Measurements from ENCODE around the gene ILF2. TPM values are rescaled to one million over a fixed set of nuclear protein-coding genes. Genes with fewer than 3 reads are reported as not detected.

Gene ILF2
- total RNA-seq, 3 donors from 2014 or later = 92.2 to 169 (median 147) TPM

DNA sequence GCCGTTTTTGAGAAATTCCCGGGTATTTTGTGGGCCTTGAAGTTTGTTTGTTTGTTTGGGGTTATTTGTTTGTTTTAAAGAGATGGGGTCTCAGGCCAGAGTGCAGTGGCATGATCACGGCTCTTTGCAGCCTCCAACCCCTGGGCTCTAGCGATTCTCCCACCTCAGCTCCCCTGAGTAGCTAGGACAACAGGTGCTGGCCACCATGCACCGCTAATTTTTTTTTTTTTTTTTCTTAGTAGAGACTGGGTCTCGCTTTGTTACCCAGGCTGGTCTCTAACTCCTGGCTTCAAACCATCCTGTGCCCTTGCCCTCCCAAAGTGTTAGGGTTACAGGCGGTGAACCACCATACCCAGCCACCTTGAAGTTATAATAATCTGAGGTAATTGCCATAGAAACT, 34.9 kb downstream of the ILF2 start:
- intact Hi-C loops (cut with DNase I; ENCODE audit: low total_unique reads) = no loop called here
- DNase-seq (ENCODE audit: low spot score in 2 of 2) = no peak
- peak overlapping the region in 2 of 3 donors; percentile 82 to 86 for H3K4me3 ChIP-seq
- no peaks in the 10 kb centered on the region for H3K4me1 ChIP-seq
- TF ChIP-seq, protein P1, sequence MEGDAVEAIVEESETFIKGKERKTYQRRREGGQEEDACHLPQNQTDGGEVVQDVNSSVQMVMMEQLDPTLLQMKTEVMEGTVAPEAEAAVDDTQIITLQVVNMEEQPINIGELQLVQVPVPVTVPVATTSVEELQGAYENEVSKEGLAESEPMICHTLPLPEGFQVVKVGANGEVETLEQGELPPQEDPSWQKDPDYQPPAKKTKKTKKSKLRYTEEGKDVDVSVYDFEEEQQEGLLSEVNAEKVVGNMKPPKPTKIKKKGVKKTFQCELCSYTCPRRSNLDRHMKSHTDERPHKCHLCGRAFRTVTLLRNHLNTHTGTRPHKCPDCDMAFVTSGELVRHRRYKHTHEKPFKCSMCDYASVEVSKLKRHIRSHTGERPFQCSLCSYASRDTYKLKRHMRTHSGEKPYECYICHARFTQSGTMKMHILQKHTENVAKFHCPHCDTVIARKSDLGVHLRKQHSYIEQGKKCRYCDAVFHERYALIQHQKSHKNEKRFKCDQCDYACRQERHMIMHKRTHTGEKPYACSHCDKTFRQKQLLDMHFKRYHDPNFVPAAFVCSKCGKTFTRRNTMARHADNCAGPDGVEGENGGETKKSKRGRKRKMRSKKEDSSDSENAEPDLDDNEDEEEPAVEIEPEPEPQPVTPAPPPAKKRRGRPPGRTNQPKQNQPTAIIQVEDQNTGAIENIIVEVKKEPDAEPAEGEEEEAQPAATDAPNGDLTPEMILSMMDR (IDR thresholded peaks at IDR 0.05) = no peak
- TF ChIP-seq POLR2A (IDR thresholded peaks at IDR 0.05) (no peak), POLR2AphosphoS5 (IDR thresholded peaks at IDR 0.05) (no peak)
- peak overlapping the region; percentile 27 to 100 for H3K27ac ChIP-seq
- no peaks in the 10 kb centered on the region for H3K9me3 ChIP-seq
- no peaks in the 10 kb centered on the region for H3K36me3 ChIP-seq
- no peaks in the 10 kb centered on the region for H3K27me3 ChIP-seq

DNA sequence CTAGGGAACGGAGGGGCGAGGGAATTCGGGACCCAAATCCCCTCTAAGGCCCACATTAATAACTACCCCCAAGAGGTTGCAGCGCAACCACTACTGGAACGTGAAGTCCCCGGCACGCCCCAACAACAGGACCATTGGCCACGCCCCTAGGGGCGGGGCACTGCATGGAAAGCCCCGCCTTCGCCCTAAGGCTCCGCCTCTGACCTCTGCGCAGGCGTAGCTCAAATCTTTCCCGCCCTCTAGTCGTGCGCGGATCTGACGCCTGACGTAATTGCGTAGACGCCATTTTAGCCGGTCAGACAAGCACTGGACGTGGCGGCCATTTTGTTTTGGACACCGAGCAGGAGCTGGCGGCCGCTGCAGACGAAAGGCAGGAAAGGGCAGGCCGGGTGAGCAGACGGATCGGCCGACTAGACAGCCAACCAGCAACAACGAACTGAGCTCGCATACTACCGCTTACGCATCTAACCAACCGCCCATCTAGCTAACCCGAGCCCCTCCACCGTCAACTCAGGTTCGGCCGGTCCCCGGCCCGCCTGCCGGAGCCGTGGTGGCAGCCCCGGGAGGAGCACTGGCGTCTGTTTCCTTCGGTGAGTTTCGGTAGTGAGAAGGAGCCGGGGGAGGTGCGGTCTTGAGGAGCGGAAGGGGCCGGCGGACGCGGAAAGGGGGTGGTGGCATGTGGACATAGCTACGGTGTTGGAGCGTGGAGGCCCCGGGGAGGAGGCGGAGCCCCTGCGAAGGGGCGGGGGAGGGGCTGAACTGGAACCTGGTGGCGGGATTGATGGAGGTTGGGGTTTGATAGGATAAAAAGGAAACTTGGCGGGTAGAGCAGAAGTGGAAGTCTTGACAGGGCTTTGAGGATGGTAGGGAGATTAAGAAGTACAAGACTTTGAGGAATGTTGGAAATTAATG, 36.8 kb downstream of the ILF2 start, which contains the start of gene CHTOP:
Gene CHTOP, plus strand, starts transcription at position 313 of the 912 bp plus-strand sequence. CDS start 2,523 bp downstream, outside the sequence.
- no peaks in the 10 kb centered on the region for H3K4me1 ChIP-seq
- DNase-seq (ENCODE audit: low spot score in 2 of 2) = peak; percentile 98
- no peaks in the 10 kb centered on the region for H3K9me3 ChIP-seq
- no peaks in the 10 kb centered on the region for H3K27me3 ChIP-seq
- H3K27ac ChIP-seq = peak within 1 kb of the TSS; percentile 99 to 100
- no peaks in the 10 kb centered on the region for H3K36me3 ChIP-seq
- peak within 1 kb of the TSS; percentile 74 to 86 (median 82) for H3K4me3 ChIP-seq
- intact Hi-C loops (cut with DNase I; ENCODE audit: low total_unique reads) = no loop called here
- TF ChIP-seq POLR2A (IDR thresholded peaks at IDR 0.05) = peak; percentile 50
- peak; percentile 89 to 97 (median 95) for TF ChIP-seq POLR2AphosphoS5 (IDR thresholded peaks at IDR 0.05)
- TF ChIP-seq, protein P1 (IDR thresholded peaks at IDR 0.05) = peak; percentile 35 to 53 (median 47)

DNA sequence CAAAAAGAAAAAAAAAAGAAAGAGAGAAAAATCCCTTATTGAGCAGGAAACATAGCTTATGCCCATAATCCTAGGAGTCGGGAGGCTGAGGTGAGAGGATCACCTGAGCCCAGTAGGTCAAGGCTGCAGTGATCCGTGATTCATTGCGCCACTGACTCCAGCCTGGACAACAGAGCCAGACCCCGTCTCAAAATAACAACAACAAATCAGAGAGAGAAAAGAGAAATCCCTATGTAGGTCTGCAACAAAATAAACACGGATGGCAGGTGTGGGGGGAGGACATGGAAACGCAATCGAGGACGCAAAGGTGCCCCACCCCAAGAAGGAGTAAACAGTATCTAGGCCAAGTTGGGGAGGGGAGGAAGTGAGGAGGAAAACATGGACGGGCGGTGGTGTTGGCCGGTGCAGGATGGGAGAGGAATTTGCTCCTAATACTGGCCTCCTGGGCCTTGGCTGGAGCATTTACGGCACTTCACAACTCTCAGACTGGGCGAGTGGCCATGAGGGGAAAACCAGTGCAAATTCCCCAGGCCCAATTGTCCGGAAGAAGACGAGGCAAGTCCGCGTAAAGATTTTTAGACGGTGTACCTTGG, 37.5 kb downstream of the ILF2 start:
- H3K36me3 ChIP-seq = no peaks in the 10 kb centered on the region
- intact Hi-C loops (cut with DNase I; ENCODE audit: low total_unique reads) = no loop called here
- no peaks in the 10 kb centered on the region for H3K4me1 ChIP-seq
- no peaks in the 10 kb centered on the region for H3K27me3 ChIP-seq
- peak overlapping the region; percentile 99 to 100 for H3K27ac ChIP-seq
- no peak for DNase-seq (ENCODE audit: low spot score in 2 of 2)
- H3K9me3 ChIP-seq = no peaks in the 10 kb centered on the region
- TF ChIP-seq, protein P1 (IDR thresholded peaks at IDR 0.05) = peak in 1 of 3 donors; percentile 5
- TF ChIP-seq POLR2AphosphoS5 (IDR thresholded peaks at IDR 0.05) = no peak
- peak overlapping the region; percentile 74 to 86 (median 82) for H3K4me3 ChIP-seq

DNA sequence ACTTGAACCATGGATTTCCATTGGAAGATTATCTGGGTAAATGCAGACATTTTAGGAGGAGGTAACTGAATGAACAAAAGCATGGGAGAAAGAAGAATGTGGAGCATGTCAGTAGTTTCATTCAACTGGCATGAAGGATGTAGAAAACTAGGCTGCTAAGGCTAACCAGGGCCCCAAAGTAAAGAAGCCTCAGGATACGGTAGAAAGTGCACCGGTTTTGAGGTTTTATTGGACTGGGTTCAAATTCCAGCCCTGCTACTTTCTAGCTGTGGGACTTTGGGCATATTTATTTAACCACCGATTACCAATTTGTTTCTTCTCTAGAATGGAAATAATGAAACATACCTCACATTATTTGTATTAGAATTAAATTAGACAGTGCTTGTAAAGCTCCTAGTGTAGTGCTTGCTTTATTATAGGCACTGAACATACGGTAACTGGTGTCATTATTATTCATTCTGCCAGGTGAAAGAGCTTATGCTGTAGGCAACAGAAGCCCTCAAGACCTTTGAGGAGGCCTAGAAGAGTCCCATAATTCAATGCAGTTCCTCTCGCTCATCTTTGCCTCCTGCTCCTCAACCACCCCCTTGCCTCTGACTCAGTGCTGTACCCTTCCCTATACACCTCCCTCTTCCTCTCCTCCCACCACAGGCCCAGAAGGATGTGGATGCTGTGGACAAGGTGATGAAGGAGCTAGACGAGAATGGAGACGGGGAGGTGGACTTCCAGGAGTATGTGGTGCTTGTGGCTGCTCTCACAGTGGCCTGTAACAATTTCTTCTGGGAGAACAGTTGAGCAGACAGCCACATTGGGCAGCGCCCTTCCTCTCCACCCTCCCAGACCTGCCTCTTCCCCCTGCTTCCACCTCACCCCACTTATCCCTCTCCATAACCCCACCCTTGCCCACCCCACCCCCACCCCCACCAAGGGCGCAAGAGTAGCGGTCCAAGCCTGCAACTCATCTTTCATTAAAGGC, 39.5 kb downstream of the ILF2 start:
- no peaks in the 10 kb centered on the region for H3K27me3 ChIP-seq
- TF ChIP-seq POLR2AphosphoS5 (IDR thresholded peaks at IDR 0.05) = no peak
- TF ChIP-seq POLR2A (IDR thresholded peaks at IDR 0.05) = no peak
- TF ChIP-seq, protein P1 (IDR thresholded peaks at IDR 0.05) = no peak
- peaks cover 0 to 3% of the 10 kb centered on the region in 2 donors for H3K4me1 ChIP-seq
- no peaks in the 10 kb centered on the region for H3K9me3 ChIP-seq
- H3K27ac ChIP-seq = peak overlapping the region; percentile 96 to 97
- no peak for DNase-seq (ENCODE audit: low spot score in 2 of 2)
- no peaks in the 10 kb centered on the region for H3K36me3 ChIP-seq
- no peak overlapping the region for H3K4me3 ChIP-seq
- intact Hi-C loops (cut with DNase I; ENCODE audit: low total_unique reads) = no loop called here

Measured in breast epithelium (tissue), 4 donors.